GM13976 (cell line): ENCODE measurements around the gene DNASE2B.
"Not testable (repeated sequence)": the region's sequence is repeated elsewhere in the genome, so short reads cannot be mapped to it uniquely, and the experiment has no call there.

ENCODE experiments used
- DNase-seq: peaks from one replicate; pipeline ENCODE4 v3.0.0; 2012; ENCODE audit warnings: low spot score
- CTCF ChIP-seq: IDR thresholded peaks from 2 replicates; pipeline ENCODE4 v1.5.1; 2012; ENCODE audit warnings: borderline replicate concordance, mild to moderate bottlenecking; ENCODE audit not compliant: insufficient read depth; ENCODE audit errors: extremely low read depth, missing control alignments, control extremely low read depth
- in situ Hi-C: fragments of 300-500 bp; cut with MboI; formaldehyde crosslinking; loops from one replicate; pipeline ENCODE4 v1.12.0; 2022; ENCODE audit warnings: low sequenced_read_pairs, mixed read lengths, inconsistent platforms; ENCODE audit not compliant: unreplicated experiment

Gene DNASE2B

GRCh38 chr1:84442256-84442655 is 44.0 kb downstream of the DNASE2B start:
- peak; percentile 67 for DNase-seq
- in situ Hi-C loops, result loop anchor here (10.0 kb wide), 1 partner anchor 173 kb away; no protein-coding TSS in a partner anchor
- TF ChIP-seq CTCF, result peak; percentile 45

- DNase-seq, result not testable (repeated sequence)
- in situ Hi-C loops, result loop anchor here (10.0 kb wide), 1 partner anchor 172 kb away; no protein-coding TSS in a partner anchor
Measured at GRCh38 chr1:84442747-84443646, 44.7 kb downstream of the DNASE2B start.

GRCh38 chr1:84448704-84449103 is 50.4 kb downstream of the DNASE2B start:
- in situ Hi-C loops, result loop anchor here (10.0 kb wide), 1 partner anchor 166 kb away; no protein-coding TSS in a partner anchor

GRCh38 chr1:84450910-84451309 is 52.6 kb downstream of the DNASE2B start:
- DNase-seq, result no peak
- in situ Hi-C loops, result no loop called here

More at GRCh38 chr1:84448704-84449103, 50.4 kb downstream of the DNASE2B start:
- DNase-seq, result not testable (repeated sequence)

GRCh38 chr1:84452436-84452835 is 54.2 kb downstream of the DNASE2B start:
- in situ Hi-C loops, result no loop called here
- no peak for DNase-seq
- no peak for TF ChIP-seq CTCF

More at GRCh38 chr1:84450910-84451309, 52.6 kb downstream of the DNASE2B start:
- no peak for TF ChIP-seq CTCF

- TF ChIP-seq CTCF, result no peak
- in situ Hi-C loops, result no loop called here
- no peak for DNase-seq
Measured at GRCh38 chr1:84462118-84462517, 63.8 kb downstream of the DNASE2B start.
